ENCODE measurements around the gene PIEZO2. TPM values are rescaled to one million over a fixed set of nuclear protein-coding genes. Genes with fewer than 3 reads are reported as not detected.
"Not testable (repeated sequence)": the region's sequence is repeated elsewhere in the genome, so short reads cannot be mapped to it uniquely, and the experiment has no call there.

The PIEZO2 gene
- total RNA-seq, 2 experiments from 2014 or later, result not detected

- H3K4me1 Mint-ChIP-seq; H3K9me3 Mint-ChIP-seq; H3K36me3 Mint-ChIP-seq; H3K4me3 Mint-ChIP-seq; DNase-seq; POLR2A ChIA-PET; ATAC-seq (ENCODE audit: low read depth); H3K27me3 Mint-ChIP-seq; H3K27ac Mint-ChIP-seq: not testable (repeated sequence)
Measured at GRCh38 chr18:10933648-10934047, 215.7 kb downstream of the PIEZO2 start.

GRCh38 chr18:10930076-10930475, 219.3 kb downstream of the PIEZO2 start:
- ATAC-seq (ENCODE audit: low read depth) (no peak), DNase-seq (no peak)
- no peaks in the 10 kb centered on the region for H3K27me3 Mint-ChIP-seq
- H3K9me3 Mint-ChIP-seq, result no peaks in the 10 kb centered on the region
- POLR2A ChIA-PET, result no interaction called here
- no peaks in the 10 kb centered on the region for H3K36me3 Mint-ChIP-seq
- no peak overlapping the region for H3K4me3 Mint-ChIP-seq
- H3K4me1 Mint-ChIP-seq, result no peaks in the 10 kb centered on the region
- no peak overlapping the region for H3K27ac Mint-ChIP-seq

GRCh38 chr18:10928772-10929373, 220.5 kb downstream of the PIEZO2 start:
- POLR2A ChIA-PET, result no interaction called here
- Mint-ChIP-seq H3K9me3 (no peaks in the 10 kb centered on the region), H3K27me3 (no peaks in the 10 kb centered on the region), H3K4me3 (no peak overlapping the region), H3K27ac (no peak overlapping the region), H3K36me3 (no peaks in the 10 kb centered on the region), H3K4me1 (no peaks in the 10 kb centered on the region)
- ATAC-seq (ENCODE audit: low read depth) (no peak), DNase-seq (no peak)

GRCh38 chr18:10928011-10928771, 221.2 kb downstream of the PIEZO2 start:
- Mint-ChIP-seq H3K4me3 (no peak overlapping the region), H3K27me3 (no peaks in the 10 kb centered on the region), H3K4me1 (no peaks in the 10 kb centered on the region), H3K27ac (no peak overlapping the region), H3K36me3 (no peaks in the 10 kb centered on the region), H3K9me3 (no peaks in the 10 kb centered on the region)
- ATAC-seq (ENCODE audit: low read depth) (no peak), DNase-seq (no peak)
- POLR2A ChIA-PET, result no interaction called here

- DNase-seq, result no peak
- POLR2A ChIA-PET, result no interaction called here
- no peaks in the 10 kb centered on the region for H3K27me3 Mint-ChIP-seq
- no peaks in the 10 kb centered on the region for H3K4me1 Mint-ChIP-seq
- no peak overlapping the region for H3K4me3 Mint-ChIP-seq
- no peak for ATAC-seq (ENCODE audit: low read depth)
- no peaks in the 10 kb centered on the region for H3K36me3 Mint-ChIP-seq
- no peaks in the 10 kb centered on the region for H3K9me3 Mint-ChIP-seq
- H3K27ac Mint-ChIP-seq, result no peak overlapping the region
Measured at GRCh38 chr18:10927286-10927992, 221.9 kb downstream of the PIEZO2 start.

- POLR2A ChIA-PET, result no interaction called here
- no peaks in the 10 kb centered on the region for H3K4me1 Mint-ChIP-seq
- no peaks in the 10 kb centered on the region for H3K27me3 Mint-ChIP-seq
- no peaks in the 10 kb centered on the region for H3K9me3 Mint-ChIP-seq
- no peak overlapping the region for H3K27ac Mint-ChIP-seq
- ATAC-seq (ENCODE audit: low read depth), result no peak
- DNase-seq, result no peak
- no peaks in the 10 kb centered on the region for H3K36me3 Mint-ChIP-seq
- H3K4me3 Mint-ChIP-seq, result no peak overlapping the region
Measured at GRCh38 chr18:10926621-10927161, 222.7 kb downstream of the PIEZO2 start.

GRCh38 chr18:10924290-10924689, 225.1 kb downstream of the PIEZO2 start:
- POLR2A ChIA-PET, result no interaction called here
- Mint-ChIP-seq H3K9me3 (no peaks in the 10 kb centered on the region), H3K4me1 (no peaks in the 10 kb centered on the region), H3K27ac (no peak overlapping the region), H3K27me3 (no peaks in the 10 kb centered on the region), H3K4me3 (no peak overlapping the region), H3K36me3 (no peaks in the 10 kb centered on the region)
- no peak for ATAC-seq (ENCODE audit: low read depth)
- DNase-seq, result no peak

- Mint-ChIP-seq H3K4me3 (no peak overlapping the region), H3K27me3 (no peaks in the 10 kb centered on the region), H3K27ac (no peak overlapping the region), H3K36me3 (no peaks in the 10 kb centered on the region), H3K9me3 (no peaks in the 10 kb centered on the region), H3K4me1 (no peaks in the 10 kb centered on the region)
- POLR2A ChIA-PET, result no interaction called here
- ATAC-seq (ENCODE audit: low read depth) (no peak), DNase-seq (no peak)
Measured at GRCh38 chr18:10923551-10924070, 225.8 kb downstream of the PIEZO2 start.

GRCh38 chr18:10923141-10923540, 226.2 kb downstream of the PIEZO2 start:
- Mint-ChIP-seq H3K36me3 (no peaks in the 10 kb centered on the region), H3K4me3 (no peak overlapping the region), H3K27ac (no peak overlapping the region), H3K9me3 (no peaks in the 10 kb centered on the region), H3K4me1 (no peaks in the 10 kb centered on the region), H3K27me3 (peaks cover 2% of the 10 kb centered on the region)
- ATAC-seq (ENCODE audit: low read depth) (no peak), DNase-seq (no peak)
- POLR2A ChIA-PET, result no interaction called here

GRCh38 chr18:10922712-10923111, 226.7 kb downstream of the PIEZO2 start:
- H3K36me3 Mint-ChIP-seq; DNase-seq; H3K4me3 Mint-ChIP-seq; POLR2A ChIA-PET; ATAC-seq (ENCODE audit: low read depth); H3K4me1 Mint-ChIP-seq; H3K27ac Mint-ChIP-seq; H3K27me3 Mint-ChIP-seq; H3K9me3 Mint-ChIP-seq: not testable (repeated sequence)

GRCh38 chr18:10920309-10920708, 229.1 kb downstream of the PIEZO2 start:
- POLR2A ChIA-PET; H3K27me3 Mint-ChIP-seq; H3K4me3 Mint-ChIP-seq; DNase-seq; H3K9me3 Mint-ChIP-seq; ATAC-seq (ENCODE audit: low read depth); H3K36me3 Mint-ChIP-seq; H3K4me1 Mint-ChIP-seq; H3K27ac Mint-ChIP-seq: not testable (repeated sequence)

GRCh38 chr18:10919851-10920250, 229.5 kb downstream of the PIEZO2 start:
- Mint-ChIP-seq H3K4me3 (no peak overlapping the region), H3K27ac (no peak overlapping the region), H3K36me3 (no peaks in the 10 kb centered on the region), H3K27me3 (peaks cover 5% of the 10 kb centered on the region), H3K9me3 (no peaks in the 10 kb centered on the region), H3K4me1 (no peaks in the 10 kb centered on the region)
- no peak for DNase-seq
- POLR2A ChIA-PET, result no interaction called here
- ATAC-seq (ENCODE audit: low read depth), result no peak

GRCh38 chr18:10916865-10917264, 232.5 kb downstream of the PIEZO2 start:
- ATAC-seq (ENCODE audit: low read depth) (no peak), DNase-seq (no peak)
- Mint-ChIP-seq H3K4me3 (no peak overlapping the region), H3K27me3 (peaks cover 5% of the 10 kb centered on the region), H3K36me3 (no peaks in the 10 kb centered on the region), H3K27ac (no peak overlapping the region), H3K9me3 (no peaks in the 10 kb centered on the region), H3K4me1 (no peaks in the 10 kb centered on the region)
- POLR2A ChIA-PET, result no interaction called here

- ATAC-seq (ENCODE audit: low read depth) (no peak), DNase-seq (no peak)
- no peaks in the 10 kb centered on the region for H3K9me3 Mint-ChIP-seq
- H3K36me3 Mint-ChIP-seq, result no peaks in the 10 kb centered on the region
- H3K27me3 Mint-ChIP-seq, result peaks cover 5% of the 10 kb centered on the region
- no peaks in the 10 kb centered on the region for H3K4me1 Mint-ChIP-seq
- H3K4me3 Mint-ChIP-seq, result no peak overlapping the region
- no peak overlapping the region for H3K27ac Mint-ChIP-seq
- POLR2A ChIA-PET, result no interaction called here
Measured at GRCh38 chr18:10916387-10916786, 233.0 kb downstream of the PIEZO2 start.
